LNCaP clone FGC (cell line): ENCODE results near the gene TFEB.

ENCODE experiments used
- DNase-seq: peaks from one replicate; pipeline ENCODE4 v3.0.0-alpha.2; 2011; ENCODE audit warnings: low read depth
- H3K4me3 ChIP-seq: 2 replicates; pipeline ENCODE4 v1.5.1; 2011; ENCODE audit warnings: mild to moderate bottlenecking, low read depth, low read length, control low read depth
- CTCF ChIP-seq: IDR thresholded peaks from 2 replicates; pipeline ENCODE4 v1.5.1; 2012; ENCODE audit warnings: mild to moderate bottlenecking; ENCODE audit not compliant: control insufficient read depth, insufficient read depth; ENCODE audit errors: extremely low read depth

Gene TFEB

GRCh38 chr6:41736186-41736733 is 852 bp upstream of the TFEB start:
- TF ChIP-seq CTCF = no peak
- H3K4me3 ChIP-seq = no peak overlapping the region
- DNase-seq = no peak

GRCh38 chr6:41734666-41735426 is 562 bp downstream of the TFEB start:
- TF ChIP-seq CTCF = no peak
- DNase-seq = no peak
- peak overlapping the region; percentile 61 for H3K4me3 ChIP-seq

GRCh38 chr6:41733707-41734665 is 1.4 kb downstream of the TFEB start:
- H3K4me3 ChIP-seq = peak overlapping the region; percentile 61
- TF ChIP-seq CTCF = no peak
- no peak for DNase-seq

GRCh38 chr6:41733360-41733706 is 2.1 kb downstream of the TFEB start:
- TF ChIP-seq CTCF = no peak
- no peak overlapping the region; the same call in 1 of the 2 replicates for H3K4me3 ChIP-seq
- DNase-seq = no peak

- H3K4me3 ChIP-seq = no peak overlapping the region
- TF ChIP-seq CTCF = no peak
- no peak for DNase-seq
These were observed 2.6 kb downstream of the TFEB start for GRCh38 chr6:41732591-41733359.

GRCh38 chr6:41732149-41732548 is 3.3 kb downstream of the TFEB start:
- DNase-seq = no peak

More at GRCh38 chr6:41732149-41732548, 3.3 kb downstream of the TFEB start:
- no peak for TF ChIP-seq CTCF
- H3K4me3 ChIP-seq = no peak overlapping the region
